PC-9 (cell line): Measurements from ENCODE around the gene FPGS. TPM values are rescaled to one million over a fixed set of nuclear protein-coding genes. Genes with fewer than 3 reads are reported as not detected.

ENCODE experiments used
- BruUV-seq: library from RNA; stranded (reverse); fragments of 400-500 nt; replicated peaks from 2 replicates; lab custom pipeline; 2021; lab: Mats Ljungman, UMichigan
- CTCF ChIA-PET: fragments of 300-600 bp; sonication (Branson Sonifier 250); formaldehyde crosslinking; loops from one replicate; lab custom pipeline; 2022; ENCODE audit warnings: antibody characterized with exemption; lab: Charles Lee
- POLR2A ChIA-PET: fragments of 300-600 bp; sonication (Branson Sonifier 250); formaldehyde crosslinking; loops from one replicate; lab custom pipeline; 2022; ENCODE audit warnings: antibody characterized with exemption; ENCODE audit not compliant: unreplicated experiment; lab: Charles Lee
- DNase-seq, 2 experiments: peaks; one replicate each; pipeline versions ENCODE4 v3.0.0 to v3.0.0-alpha.2; 2015 to 2022; ENCODE audit warnings: mixed read lengths in 1 of 2
- H2AFZ ChIP-seq: fragments of 200-600 bp; sonication (generic); 2 replicates; pipeline ENCODE4 v1.8.1; 2017; ENCODE audit warnings: antibody characterized with exemption
- H3F3A ChIP-seq: fragments of 200-600 bp; sonication (generic); 2 replicates; pipeline ENCODE4 v1.8.1; 2017; ENCODE audit warnings: antibody characterized with exemption, mild to moderate bottlenecking, low read depth; ENCODE audit not compliant: insufficient read depth
- H3K27ac ChIP-seq: fragments of 200-600 bp; sonication (generic); 2 replicates; pipeline ENCODE4 v1.6.1; 2016; ENCODE audit warnings: mixed run types
- H3K27me3 ChIP-seq: fragments of 200-600 bp; sonication (generic); 2 replicates; pipeline ENCODE4 v1.6.1; 2016; ENCODE audit warnings: low read depth, mixed run types; ENCODE audit not compliant: insufficient read depth
- H3K36me3 ChIP-seq: fragments of 200-600 bp; sonication (generic); 2 replicates; pipeline ENCODE4 v1.6.1; 2016; ENCODE audit warnings: low read depth, mixed run types
- H3K4me1 ChIP-seq: fragments of 200-600 bp; sonication (generic); replicated peaks from 2 replicates; pipeline ENCODE4 v1.6.1; 2016; ENCODE audit warnings: mixed run types; ENCODE audit not compliant: insufficient read depth
- H3K4me2 ChIP-seq: fragments of 200-600 bp; sonication (generic); 2 replicates; pipeline ENCODE4 v1.6.1; 2017; ENCODE audit warnings: mixed run types
- H3K4me3 ChIP-seq: fragments of 200-600 bp; sonication (generic); 2 replicates; pipeline ENCODE4 v1.6.1; 2016; ENCODE audit warnings: mixed run types
- H3K79me2 ChIP-seq: fragments of 200-600 bp; sonication (generic); 2 replicates; pipeline ENCODE4 v1.6.1; 2017; ENCODE audit warnings: low read depth, mixed run types
- H3K9me2 ChIP-seq: fragments of 200-600 bp; sonication (generic); 2 replicates; pipeline ENCODE4 v1.8.1; 2017; ENCODE audit warnings: mild to moderate bottlenecking; ENCODE audit not compliant: insufficient read depth
- H3K9me3 ChIP-seq: fragments of 200-600 bp; sonication (generic); 2 replicates; pipeline ENCODE4 v1.8.1; 2016; ENCODE audit warnings: low read depth; ENCODE audit not compliant: insufficient read depth
- H4K20me1 ChIP-seq: fragments of 200-600 bp; sonication (generic); 2 replicates; pipeline ENCODE4 v1.8.1; 2017; ENCODE audit not compliant: insufficient read depth
- CTCF ChIP-seq: fragments of 200-600 bp; sonication (generic); conservative IDR thresholded peaks from 2 replicates; pipeline ENCODE4 v1.6.1; 2017; ENCODE audit warnings: mixed run types, antibody characterized with exemption, mild to moderate bottlenecking, moderate library complexity
- EZH2 ChIP-seq: fragments of 200-600 bp; sonication (generic); IDR thresholded peaks from 2 replicates; pipeline ENCODE4 v1.8.0; 2017; ENCODE audit warnings: antibody characterized with exemption, low read depth
- intact Hi-C: fragments of 100-400 bp; cut with micrococcal nuclease; formaldehyde crosslinking; loops from one replicate; pipeline ENCODE4 v1.10.0; 2022; ENCODE audit not compliant: unreplicated experiment
- total RNA-seq: library from RNA; stranded (reverse); gene quantifications from 2 replicates; pipeline ENCODE4 v1.2.3, GENCODE V29; 2021

The FPGS gene
- total RNA-seq, 1 experiment from 2014 or later = 152 TPM

GRCh38 chr9:127776195-127776923, 26.3 kb upstream of the FPGS start:
- no peak overlapping the region for H3K27ac ChIP-seq
- H3K79me2 ChIP-seq = no peaks in the 10 kb centered on the region
- H3F3A ChIP-seq = peaks cover 19% of the 10 kb centered on the region; the same call in 1 of the 2 replicates
- POLR2A ChIA-PET = no interaction called here
- no peak overlapping the region for H2AFZ ChIP-seq
- BruUV-seq = no TSS peak
- no peak overlapping the region for H3K4me3 ChIP-seq
- TF ChIP-seq CTCF (no peak), EZH2 (no peak)
- no peaks in the 10 kb centered on the region for H3K36me3 ChIP-seq
- peaks cover 8% of the 10 kb centered on the region; the same call in 1 of the 2 replicates for H3K27me3 ChIP-seq
- H3K9me3 ChIP-seq = no peaks in the 10 kb centered on the region
- intact Hi-C loops = no loop called here
- CTCF ChIA-PET = no interaction called here
- no peaks in the 10 kb centered on the region; the same call in 1 of the 2 replicates for H3K4me1 ChIP-seq
- H4K20me1 ChIP-seq = no peaks in the 10 kb centered on the region
- no peaks in the 10 kb centered on the region for H3K9me2 ChIP-seq
- H3K4me2 ChIP-seq = no peak overlapping the region
- DNase-seq = no peak

- no peaks in the 10 kb centered on the region for H3K9me3 ChIP-seq
- no peak for DNase-seq
- peaks cover 8% of the 10 kb centered on the region; the same call in 1 of the 2 replicates for H3K27me3 ChIP-seq
- no peak overlapping the region for H3K4me2 ChIP-seq
- H3F3A ChIP-seq = peaks cover 14% of the 10 kb centered on the region; the same call in 1 of the 2 replicates
- ChIA-PET POLR2A (no interaction called here), CTCF (no interaction called here)
- no peaks in the 10 kb centered on the region for H3K9me2 ChIP-seq
- no peaks in the 10 kb centered on the region for H3K36me3 ChIP-seq
- intact Hi-C loops = no loop called here
- H3K79me2 ChIP-seq = no peaks in the 10 kb centered on the region
- H3K27ac ChIP-seq = no peak overlapping the region
- no peak overlapping the region for H3K4me3 ChIP-seq
- no peaks in the 10 kb centered on the region for H3K4me1 ChIP-seq
- no TSS peak for BruUV-seq
- H4K20me1 ChIP-seq = no peaks in the 10 kb centered on the region
- no peak overlapping the region for H2AFZ ChIP-seq
- TF ChIP-seq EZH2 (no peak), CTCF (no peak)
Observed at GRCh38 chr9:127776924-127777289, 25.8 kb upstream of the FPGS start.

DNA sequence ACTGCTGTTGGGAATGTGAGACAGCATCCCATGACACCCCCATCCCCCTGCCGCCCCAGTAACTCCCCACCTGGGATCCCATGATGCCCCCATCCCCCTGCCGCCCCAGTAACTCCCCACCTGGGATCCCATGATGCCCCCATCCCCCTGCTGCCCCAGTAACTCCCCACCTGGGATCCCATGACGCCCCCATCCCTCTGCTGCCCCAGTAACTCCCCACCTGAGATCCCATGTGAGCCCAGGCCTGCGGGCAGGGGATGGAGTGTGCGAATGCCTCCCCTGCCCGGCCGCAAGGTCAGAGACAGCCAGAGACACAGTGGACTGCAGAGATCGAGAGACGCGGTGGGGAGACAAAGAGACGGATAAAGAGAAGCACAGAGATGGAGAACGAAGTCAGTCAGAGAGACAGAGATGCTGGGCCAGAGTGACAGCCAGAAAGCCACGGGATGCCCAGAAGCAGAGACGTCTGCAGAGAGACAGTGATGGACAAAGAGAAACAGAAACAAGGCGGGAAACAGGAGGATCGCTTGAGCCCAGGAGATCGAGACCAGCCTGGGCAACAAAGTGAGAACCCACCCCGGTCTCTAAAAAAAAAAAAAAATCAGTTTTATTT, 25.2 kb upstream of the FPGS start:
- Histone ChIP-seq H3K27me3 (peaks cover 8% of the 10 kb centered on the region; the same call in 1 of the 2 replicates), H3K79me2 (no peaks in the 10 kb centered on the region), H3K36me3 (no peaks in the 10 kb centered on the region), H3K9me2 (no peaks in the 10 kb centered on the region), H3K9me3 (no peaks in the 10 kb centered on the region), H3F3A (peaks cover 14% of the 10 kb centered on the region; the same call in 1 of the 2 replicates), H3K4me1 (no peaks in the 10 kb centered on the region), H3K4me3 (no peak overlapping the region), H3K27ac (no peak overlapping the region), H3K4me2 (no peak overlapping the region), H2AFZ (no peak overlapping the region), H4K20me1 (no peaks in the 10 kb centered on the region)
- intact Hi-C loops = no loop called here
- TF ChIP-seq EZH2 (no peak), CTCF (no peak)
- POLR2A ChIA-PET = no interaction called here
- BruUV-seq = no TSS peak
- CTCF ChIA-PET = no interaction called here
- no peak for DNase-seq
